ENCODE measurements around the gene UMAD1.
"Not testable (repeated sequence)": the region's sequence is repeated elsewhere in the genome, so short reads cannot be mapped to it uniquely, and the experiment has no call there.

UMAD1 gene

GRCh38 chr7:7816816-7817536 is 176.4 kb downstream of the UMAD1 start:
- Mint-ChIP-seq H3K27ac (no peak overlapping the region), H3K27me3 (no peaks in the 10 kb centered on the region), H3K9me3 (ENCODE audit: low read depth) (no peaks in the 10 kb centered on the region), H3K36me3 (peaks cover 15% of the 10 kb centered on the region), H3K4me3 (no peak overlapping the region), H3K4me1 (ENCODE audit: low read depth) (peaks cover 25% of the 10 kb centered on the region)

DNA sequence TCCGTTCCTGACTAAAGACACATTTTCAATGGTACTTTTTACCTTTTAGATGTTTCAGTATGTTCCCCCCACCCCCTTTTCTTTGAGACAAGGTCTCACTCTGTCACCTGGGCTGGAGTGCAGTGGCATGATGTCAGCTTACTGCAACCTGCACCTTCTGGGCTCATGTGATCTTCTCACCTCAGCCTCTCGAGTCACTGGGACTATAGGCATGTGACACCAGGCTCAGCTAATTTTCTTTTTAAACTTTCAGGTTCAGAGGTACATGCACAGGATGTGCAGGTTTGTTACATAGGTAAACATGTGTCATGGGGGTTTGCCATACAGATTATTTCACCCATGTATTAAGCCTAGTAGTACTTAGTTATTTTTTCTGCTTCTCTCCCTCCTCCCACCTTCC is 177.2 kb downstream of the UMAD1 start:
- Mint-ChIP-seq H3K27ac (no peak overlapping the region), H3K4me1 (ENCODE audit: low read depth) (peaks cover 25% of the 10 kb centered on the region), H3K9me3 (ENCODE audit: low read depth) (no peaks in the 10 kb centered on the region), H3K27me3 (no peaks in the 10 kb centered on the region), H3K36me3 (peaks cover 15% of the 10 kb centered on the region), H3K4me3 (no peak overlapping the region)

DNA sequence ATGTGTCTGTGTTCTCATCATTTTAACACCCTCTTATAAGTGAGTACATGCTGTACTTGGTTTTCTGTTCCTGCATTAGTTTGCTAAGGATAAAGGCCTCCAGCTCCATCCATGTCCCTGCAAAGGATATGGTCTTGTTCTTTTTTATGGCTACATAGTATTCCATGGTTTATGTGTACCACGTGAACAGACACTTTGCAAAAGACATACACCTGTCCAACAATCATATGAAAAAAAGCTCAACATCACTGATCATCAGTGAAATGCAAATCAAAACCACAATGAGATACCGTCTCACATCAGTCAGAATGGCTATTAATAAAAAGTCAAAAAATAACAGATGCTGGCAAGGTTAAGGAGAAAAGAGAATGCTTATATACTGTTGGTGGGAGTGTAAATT is 177.6 kb downstream of the UMAD1 start:
- peaks cover 13% of the 10 kb centered on the region for H3K36me3 Mint-ChIP-seq
- H3K9me3 Mint-ChIP-seq (ENCODE audit: low read depth); H3K27me3 Mint-ChIP-seq; H3K27ac Mint-ChIP-seq; H3K4me3 Mint-ChIP-seq: not testable (repeated sequence)
- peaks cover 25% of the 10 kb centered on the region for H3K4me1 Mint-ChIP-seq (ENCODE audit: low read depth)

- no peak overlapping the region for H3K27ac Mint-ChIP-seq
- H3K4me3 Mint-ChIP-seq = no peak overlapping the region
- H3K9me3 Mint-ChIP-seq (ENCODE audit: low read depth) = peaks cover 4% of the 10 kb centered on the region
- no peaks in the 10 kb centered on the region for H3K27me3 Mint-ChIP-seq
- H3K4me1 Mint-ChIP-seq (ENCODE audit: low read depth) = peaks cover 25% of the 10 kb centered on the region
- peaks cover 15% of the 10 kb centered on the region for H3K36me3 Mint-ChIP-seq
These were observed 179.1 kb downstream of the UMAD1 start for GRCh38 chr7:7819442-7820247.

DNA sequence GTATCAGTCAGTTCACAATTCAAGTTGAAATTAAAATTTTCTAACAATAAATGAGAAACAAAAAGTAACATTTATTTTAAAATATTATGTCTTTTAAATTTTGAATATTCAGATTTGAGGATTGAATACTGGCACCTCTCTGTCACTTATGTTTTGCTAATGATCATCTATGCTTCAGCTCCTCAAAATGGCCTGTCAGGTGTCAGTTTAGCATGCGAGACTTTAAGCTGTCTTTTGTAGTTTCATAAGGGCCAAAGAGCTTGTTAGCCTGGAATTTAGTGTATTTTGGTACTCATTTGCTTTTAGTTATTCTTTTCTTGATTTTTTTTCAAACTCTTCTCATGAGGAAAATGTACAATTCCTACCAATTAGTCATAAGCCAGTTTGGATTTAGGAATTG is 179.9 kb downstream of the UMAD1 start:
- Mint-ChIP-seq H3K27me3 (no peaks in the 10 kb centered on the region), H3K4me1 (ENCODE audit: low read depth) (peaks cover 19% of the 10 kb centered on the region), H3K4me3 (no peak overlapping the region)

GRCh38 chr7:7820939-7821338 is 180.4 kb downstream of the UMAD1 start:
- Mint-ChIP-seq H3K27ac (no peak overlapping the region), H3K4me3 (no peak overlapping the region), H3K36me3 (peaks cover 23% of the 10 kb centered on the region), H3K4me1 (ENCODE audit: low read depth) (peaks cover 14% of the 10 kb centered on the region), H3K27me3 (no peaks in the 10 kb centered on the region), H3K9me3 (ENCODE audit: low read depth) (peaks cover 8% of the 10 kb centered on the region)

More for the DNA sequence above, 179.9 kb downstream of the UMAD1 start:
- Mint-ChIP-seq H3K27ac (no peak overlapping the region), H3K9me3 (ENCODE audit: low read depth) (peaks cover 8% of the 10 kb centered on the region), H3K36me3 (peaks cover 22% of the 10 kb centered on the region)

DNA sequence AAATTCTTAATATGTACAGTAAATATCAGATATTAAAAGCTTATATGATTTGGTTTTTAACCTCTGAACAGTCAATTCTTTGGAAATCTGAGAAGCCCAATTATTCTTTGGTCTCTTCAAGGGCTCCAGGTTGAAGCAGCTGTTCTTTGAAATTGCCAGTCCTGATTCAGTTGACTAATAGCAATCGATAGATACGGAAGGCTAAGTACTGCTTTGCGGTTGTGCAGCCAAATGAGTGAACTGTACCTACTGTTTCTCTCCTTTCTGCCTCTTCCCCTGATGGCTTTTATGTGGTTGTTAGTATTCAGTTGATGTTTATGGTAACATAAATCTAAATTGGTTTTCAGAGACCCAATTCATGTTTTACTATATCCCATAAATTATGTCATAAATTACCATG is 181.0 kb downstream of the UMAD1 start:
- H3K4me3 Mint-ChIP-seq = no peak overlapping the region
- peaks cover 8% of the 10 kb centered on the region for H3K9me3 Mint-ChIP-seq (ENCODE audit: low read depth)
- H3K36me3 Mint-ChIP-seq = peaks cover 25% of the 10 kb centered on the region
- H3K4me1 Mint-ChIP-seq (ENCODE audit: low read depth) = peaks cover 8% of the 10 kb centered on the region
- H3K27me3 Mint-ChIP-seq = no peaks in the 10 kb centered on the region
- no peak overlapping the region for H3K27ac Mint-ChIP-seq

DNA sequence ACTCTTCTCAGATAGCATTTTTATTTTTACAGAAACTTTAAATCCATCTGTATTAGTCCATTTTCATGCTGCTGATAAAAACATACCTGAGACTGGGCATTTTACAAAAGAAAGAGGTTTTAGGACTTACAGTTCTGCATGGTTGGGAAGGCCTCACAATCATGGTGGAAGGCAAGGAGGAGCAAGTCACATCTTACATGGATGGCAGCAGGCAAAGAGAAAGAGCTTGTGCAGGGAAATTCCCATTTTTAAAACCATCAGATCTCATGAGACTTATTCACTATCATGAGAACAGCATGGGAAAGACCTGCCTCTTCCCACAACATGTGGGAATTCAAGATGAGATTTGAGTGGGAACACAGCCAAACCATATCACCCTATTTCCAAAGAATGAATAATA is 184.7 kb downstream of the UMAD1 start:
- not testable (repeated sequence) for H3K4me1 Mint-ChIP-seq (ENCODE audit: low read depth); H3K27ac Mint-ChIP-seq; H3K4me3 Mint-ChIP-seq; H3K9me3 Mint-ChIP-seq (ENCODE audit: low read depth); H3K27me3 Mint-ChIP-seq
- H3K36me3 Mint-ChIP-seq = peaks cover 18% of the 10 kb centered on the region

- Mint-ChIP-seq H3K4me3 (no peak overlapping the region), H3K27me3 (no peaks in the 10 kb centered on the region), H3K36me3 (peaks cover 23% of the 10 kb centered on the region), H3K27ac (no peak overlapping the region), H3K9me3 (ENCODE audit: low read depth) (peaks cover 4% of the 10 kb centered on the region), H3K4me1 (ENCODE audit: low read depth) (peaks cover 6% of the 10 kb centered on the region)
These were observed 189.1 kb downstream of the UMAD1 start for GRCh38 chr7:7829667-7830066.

GRCh38 chr7:7830122-7830878 is 189.7 kb downstream of the UMAD1 start:
- Mint-ChIP-seq H3K9me3 (ENCODE audit: low read depth) (peaks cover under 1% of the 10 kb centered on the region), H3K4me3 (no peak overlapping the region), H3K27me3 (no peaks in the 10 kb centered on the region), H3K27ac (no peak overlapping the region), H3K36me3 (peaks cover 19% of the 10 kb centered on the region), H3K4me1 (ENCODE audit: low read depth) (peaks cover 6% of the 10 kb centered on the region)

- peaks cover 15% of the 10 kb centered on the region for H3K36me3 Mint-ChIP-seq
- H3K4me1 Mint-ChIP-seq (ENCODE audit: low read depth) = peaks cover 6% of the 10 kb centered on the region
- H3K9me3 Mint-ChIP-seq (ENCODE audit: low read depth) = no peaks in the 10 kb centered on the region
- no peaks in the 10 kb centered on the region for H3K27me3 Mint-ChIP-seq
- H3K4me3 Mint-ChIP-seq = no peak overlapping the region
- H3K27ac Mint-ChIP-seq = no peak overlapping the region
These were observed 192.0 kb downstream of the UMAD1 start for GRCh38 chr7:7832518-7832917.

DNA sequence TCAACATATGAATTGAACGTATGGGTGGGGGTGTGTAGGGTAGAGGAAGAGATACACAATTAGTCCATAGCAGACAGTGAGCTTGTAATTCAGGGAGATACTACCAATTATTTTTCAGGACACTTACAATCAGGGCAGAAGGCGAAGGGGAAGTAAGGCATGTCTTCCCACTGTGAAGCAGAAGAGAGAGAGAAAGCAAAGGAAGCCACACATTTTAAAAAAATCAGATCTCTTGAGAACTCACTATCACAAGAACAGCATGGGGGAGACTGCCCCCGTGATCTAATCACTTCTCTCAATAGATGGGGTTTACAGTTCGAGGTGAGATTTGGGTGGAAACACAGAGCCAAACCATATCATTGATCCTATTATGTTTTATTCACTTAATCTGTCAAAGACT is 194.2 kb downstream of the UMAD1 start:
- H3K4me3 Mint-ChIP-seq = no peak overlapping the region
- no peaks in the 10 kb centered on the region for H3K27me3 Mint-ChIP-seq
- H3K9me3 Mint-ChIP-seq (ENCODE audit: low read depth) = no peaks in the 10 kb centered on the region
- peaks cover 6% of the 10 kb centered on the region for H3K4me1 Mint-ChIP-seq (ENCODE audit: low read depth)
- peaks cover 18% of the 10 kb centered on the region for H3K36me3 Mint-ChIP-seq
- H3K27ac Mint-ChIP-seq = no peak overlapping the region

DNA sequence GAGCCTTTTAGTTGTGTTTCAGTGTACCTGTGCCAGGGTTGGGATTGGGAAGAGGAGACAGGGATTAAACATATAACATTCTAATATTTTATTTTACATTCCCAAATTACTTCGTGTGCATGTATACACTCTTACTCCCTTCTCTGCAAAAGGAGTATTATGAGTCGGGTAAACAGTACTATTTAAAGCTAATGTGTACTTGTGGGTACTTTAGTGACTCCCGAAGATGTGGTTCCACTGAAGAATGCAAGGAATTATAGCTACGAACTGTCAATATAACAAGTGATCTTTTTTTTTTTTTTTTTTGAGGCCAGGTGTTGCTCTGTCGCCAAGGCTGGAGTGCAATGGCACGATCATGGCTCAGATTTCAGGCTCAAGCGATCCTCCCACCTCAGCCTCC is 200.5 kb downstream of the UMAD1 start:
- no peak overlapping the region for H3K4me3 Mint-ChIP-seq
- H3K36me3 Mint-ChIP-seq = peaks cover 17% of the 10 kb centered on the region
- H3K9me3 Mint-ChIP-seq (ENCODE audit: low read depth) = no peaks in the 10 kb centered on the region
- H3K27ac Mint-ChIP-seq = no peak overlapping the region
- no peaks in the 10 kb centered on the region for H3K27me3 Mint-ChIP-seq
- no peaks in the 10 kb centered on the region for H3K4me1 Mint-ChIP-seq (ENCODE audit: low read depth)

DNA sequence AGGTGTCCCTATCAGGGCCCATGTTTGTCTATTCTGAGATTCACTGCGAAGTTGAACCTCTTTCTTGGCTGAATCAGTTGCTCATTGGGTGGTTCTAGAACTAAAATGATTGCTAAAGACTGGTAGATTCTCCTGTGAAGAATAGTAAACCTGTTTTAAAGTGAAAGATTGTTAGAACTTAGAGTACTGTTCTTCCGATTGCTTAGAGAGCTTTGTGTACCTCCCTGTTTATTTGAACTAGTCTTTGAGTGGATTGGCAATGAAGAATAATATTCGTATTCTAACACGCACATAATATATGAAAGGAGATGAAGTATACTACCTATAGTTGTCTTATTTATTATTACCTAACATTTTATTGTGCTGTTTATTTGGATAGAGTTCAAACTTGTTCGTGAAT is 202.7 kb downstream of the UMAD1 start:
- H3K9me3 Mint-ChIP-seq (ENCODE audit: low read depth) = no peaks in the 10 kb centered on the region
- no peaks in the 10 kb centered on the region for H3K27me3 Mint-ChIP-seq
- no peak overlapping the region for H3K4me3 Mint-ChIP-seq
- H3K4me1 Mint-ChIP-seq (ENCODE audit: low read depth) = peaks cover 12% of the 10 kb centered on the region
- peaks cover 18% of the 10 kb centered on the region for H3K36me3 Mint-ChIP-seq
- no peak overlapping the region for H3K27ac Mint-ChIP-seq

GRCh38 chr7:7843972-7844371 is 203.4 kb downstream of the UMAD1 start:
- Mint-ChIP-seq H3K9me3 (ENCODE audit: low read depth) (no peaks in the 10 kb centered on the region), H3K27me3 (no peaks in the 10 kb centered on the region), H3K4me1 (ENCODE audit: low read depth) (peaks cover 15% of the 10 kb centered on the region), H3K27ac (no peak overlapping the region), H3K4me3 (no peak overlapping the region), H3K36me3 (peaks cover 20% of the 10 kb centered on the region)

All from activated naive CD8-positive, alpha-beta T cell (primary cell).